Measurements from ENCODE around the gene PCDHGA1. TPM values are rescaled to one million over a fixed set of nuclear protein-coding genes. Genes with fewer than 3 reads are reported as not detected.

The PCDHGA1 gene
- polyA plus RNA-seq, 1 donor from 2014 or later, result 0.19 TPM

GRCh38 chr5:141359790-141360426 lies 29.6 kb downstream of the PCDHGA1 start, which contains the start of gene PCDHGB2:
TSS of gene PCDHGB2 (plus strand) at chr5:141359994. CDS start at chr5:141360136, 142 bp downstream.
- Histone ChIP-seq H3K79me2 (replicated peaks; ENCODE audit: insufficient read depth, low read length) (no peaks in the 10 kb centered on the region), H3K9ac (ENCODE audit: low read length) (no peak within 1 kb of the TSS), H3K27me3 (ENCODE audit: insufficient read depth, low read depth, low read length) (no peaks in the 10 kb centered on the region), H3F3A (ENCODE audit: insufficient read depth, low read length, poor library complexity, severe bottlenecking) (no peaks in the 10 kb centered on the region), H2AFZ (ENCODE audit: low read depth, low read length) (no peak within 1 kb of the TSS), H3K36me3 (ENCODE audit: insufficient read depth, low read length) (no peaks in the 10 kb centered on the region), H4K20me1 (ENCODE audit: insufficient read depth) (no peaks in the 10 kb centered on the region), H3K9me2 (ENCODE audit: insufficient read depth, low read length) (no peaks in the 10 kb centered on the region), H3K4me2 (ENCODE audit: low read length) (no peak within 1 kb of the TSS), H3K9me3 (ENCODE audit: low read length) (peaks cover 48% of the 10 kb centered on the region), H3K4me3 (ENCODE audit: low read length) (no peak within 1 kb of the TSS), H3K27ac (ENCODE audit: low read length) (no peak within 1 kb of the TSS)
- TF ChIP-seq POLR2AphosphoS5 (IDR thresholded peaks at IDR 0.05) (no peak), CTCF (IDR thresholded peaks at IDR 0.05; ENCODE audit: poor library complexity, severe bottlenecking) (no peak), EZH2 (IDR thresholded peaks at IDR 0.05; ENCODE audit: borderline replicate concordance, insufficient read depth, low read length, poor library complexity, severe bottlenecking) (no peak), TAF1 (IDR thresholded peaks at IDR 0.05; ENCODE audit: low read depth) (no peak), RAD21 (conservative IDR thresholded peaks at IDR 0.05) (no peak), SMC3 (conservative IDR thresholded peaks at IDR 0.05; ENCODE audit: poor library complexity) (no peak), EP300 (conservative IDR thresholded peaks at IDR 0.05; ENCODE audit: poor library complexity, severe bottlenecking) (no peak), MXI1 (conservative IDR thresholded peaks at IDR 0.05; ENCODE audit: poor library complexity, severe bottlenecking) (no peak), REST (IDR thresholded peaks at IDR 0.05; ENCODE audit: borderline replicate concordance) (no peak)

GRCh38 chr5:141360685-141361084 lies 30.4 kb downstream of the PCDHGA1 start:
- no peaks in the 10 kb centered on the region for H3K36me3 ChIP-seq (ENCODE audit: insufficient read depth, low read length)
- no peak for TF ChIP-seq MXI1 (conservative IDR thresholded peaks at IDR 0.05; ENCODE audit: poor library complexity, severe bottlenecking)
- no peak for TF ChIP-seq REST (IDR thresholded peaks at IDR 0.05; ENCODE audit: borderline replicate concordance)
- TF ChIP-seq POLR2AphosphoS5 (IDR thresholded peaks at IDR 0.05), result no peak
- TF ChIP-seq EZH2 (IDR thresholded peaks at IDR 0.05; ENCODE audit: borderline replicate concordance, insufficient read depth, low read length, poor library complexity, severe bottlenecking), result no peak
- no peak for TF ChIP-seq SMC3 (conservative IDR thresholded peaks at IDR 0.05; ENCODE audit: poor library complexity)
- no peak for TF ChIP-seq CTCF (IDR thresholded peaks at IDR 0.05; ENCODE audit: poor library complexity, severe bottlenecking)
- no peak for TF ChIP-seq EP300 (conservative IDR thresholded peaks at IDR 0.05; ENCODE audit: poor library complexity, severe bottlenecking)
- no peaks in the 10 kb centered on the region for H3F3A ChIP-seq (ENCODE audit: insufficient read depth, low read length, poor library complexity, severe bottlenecking)
- no peak overlapping the region for H3K27ac ChIP-seq (ENCODE audit: low read length)
- H4K20me1 ChIP-seq (ENCODE audit: insufficient read depth), result no peaks in the 10 kb centered on the region
- H3K9me2 ChIP-seq (ENCODE audit: insufficient read depth, low read length), result no peaks in the 10 kb centered on the region
- H3K4me2 ChIP-seq (ENCODE audit: low read length), result no peak overlapping the region
- H3K27me3 ChIP-seq (ENCODE audit: insufficient read depth, low read depth, low read length), result no peaks in the 10 kb centered on the region
- H2AFZ ChIP-seq (ENCODE audit: low read depth, low read length), result no peak overlapping the region
- no peaks in the 10 kb centered on the region for H3K79me2 ChIP-seq (replicated peaks; ENCODE audit: insufficient read depth, low read length)
- no peak overlapping the region for H3K9ac ChIP-seq (ENCODE audit: low read length)
- H3K4me3 ChIP-seq (ENCODE audit: low read length), result no peak overlapping the region
- H3K9me3 ChIP-seq (ENCODE audit: low read length), result peaks cover 44% of the 10 kb centered on the region
